Urothelium cell line (cell line): ENCODE data around the gene SPAG4.

ENCODE experiments used
- DNase-seq: peaks from one replicate; pipeline ENCODE4 v3.0.0; 2011; ENCODE audit warnings: low spot score, mixed read lengths
- FAIRE-seq: peaks from 2 replicates; lab custom pipeline; 2011; peaks lifted over from hg19 to GRCh38; lab: Jason Lieb, UNC

Gene SPAG4

DNA sequence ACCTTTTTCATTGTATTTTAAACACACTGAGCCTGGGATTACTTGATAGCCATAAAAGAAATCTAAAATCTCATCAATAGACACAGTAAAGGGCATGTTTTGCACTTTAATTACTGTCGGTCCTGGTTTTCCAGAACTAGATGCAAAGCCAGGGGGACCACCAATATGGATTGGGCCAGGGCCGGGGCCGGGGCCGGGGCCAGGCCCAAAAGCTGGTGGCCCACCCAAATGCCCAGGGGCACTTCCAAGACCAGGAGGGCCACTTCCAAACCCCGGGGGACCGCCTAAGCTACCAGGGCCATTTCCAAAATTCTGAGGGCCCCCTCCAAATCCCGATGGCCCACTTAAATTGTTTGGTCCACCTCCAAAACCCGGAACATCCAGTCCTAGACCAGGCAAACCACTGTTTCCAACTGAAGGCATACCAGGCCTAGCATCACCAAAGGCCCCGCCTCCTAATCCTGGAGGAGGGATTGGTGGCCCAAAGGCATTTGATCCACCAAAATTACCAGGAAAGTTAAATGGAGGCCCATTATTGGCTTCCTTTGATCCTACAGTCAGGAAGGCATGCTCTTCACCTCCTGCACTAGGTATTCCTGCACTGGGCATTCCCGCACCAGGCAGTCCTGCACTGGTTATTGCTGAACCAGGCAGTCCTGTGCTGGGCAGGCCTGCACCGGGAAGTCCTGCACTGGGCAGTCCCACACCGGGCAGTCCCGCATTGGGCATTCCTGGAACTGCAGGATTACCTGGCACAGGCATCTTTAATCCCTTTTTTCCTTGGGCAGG is 37.2 kb downstream of the SPAG4 start:
- no peak for FAIRE-seq
- no peak for DNase-seq

GRCh38 chr20:35653430-35653734 is 37.8 kb downstream of the SPAG4 start:
- DNase-seq (no peak), FAIRE-seq (no peak)

DNA sequence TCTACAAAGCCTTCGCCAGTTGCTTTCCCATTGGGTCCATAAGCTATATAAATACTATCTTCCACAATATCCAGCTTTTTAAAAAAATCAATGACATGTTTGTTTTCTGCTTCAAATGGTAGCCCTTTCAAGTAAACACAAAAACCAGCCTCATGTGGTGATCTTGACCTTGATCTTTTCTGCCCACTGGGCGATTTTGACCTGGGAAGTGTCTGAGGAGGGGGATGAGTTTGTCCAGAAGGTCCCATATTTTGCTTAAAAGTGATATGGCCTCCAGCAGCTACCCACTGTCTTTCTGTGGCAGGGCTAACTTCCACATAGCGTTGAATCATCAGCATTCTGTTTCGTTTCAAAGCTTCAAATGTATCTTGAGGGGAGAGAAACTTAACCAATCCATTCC is 38.3 kb downstream of the SPAG4 start:
- FAIRE-seq = no peak

GRCh38 chr20:35654415-35654814 is 38.8 kb downstream of the SPAG4 start:
- FAIRE-seq (no peak), DNase-seq (no peak)

More for the DNA sequence above, 38.3 kb downstream of the SPAG4 start:
- no peak for DNase-seq

- DNase-seq (no peak), FAIRE-seq (no peak)
Measured at GRCh38 chr20:35657271-35657670, 41.6 kb downstream of the SPAG4 start.

DNA sequence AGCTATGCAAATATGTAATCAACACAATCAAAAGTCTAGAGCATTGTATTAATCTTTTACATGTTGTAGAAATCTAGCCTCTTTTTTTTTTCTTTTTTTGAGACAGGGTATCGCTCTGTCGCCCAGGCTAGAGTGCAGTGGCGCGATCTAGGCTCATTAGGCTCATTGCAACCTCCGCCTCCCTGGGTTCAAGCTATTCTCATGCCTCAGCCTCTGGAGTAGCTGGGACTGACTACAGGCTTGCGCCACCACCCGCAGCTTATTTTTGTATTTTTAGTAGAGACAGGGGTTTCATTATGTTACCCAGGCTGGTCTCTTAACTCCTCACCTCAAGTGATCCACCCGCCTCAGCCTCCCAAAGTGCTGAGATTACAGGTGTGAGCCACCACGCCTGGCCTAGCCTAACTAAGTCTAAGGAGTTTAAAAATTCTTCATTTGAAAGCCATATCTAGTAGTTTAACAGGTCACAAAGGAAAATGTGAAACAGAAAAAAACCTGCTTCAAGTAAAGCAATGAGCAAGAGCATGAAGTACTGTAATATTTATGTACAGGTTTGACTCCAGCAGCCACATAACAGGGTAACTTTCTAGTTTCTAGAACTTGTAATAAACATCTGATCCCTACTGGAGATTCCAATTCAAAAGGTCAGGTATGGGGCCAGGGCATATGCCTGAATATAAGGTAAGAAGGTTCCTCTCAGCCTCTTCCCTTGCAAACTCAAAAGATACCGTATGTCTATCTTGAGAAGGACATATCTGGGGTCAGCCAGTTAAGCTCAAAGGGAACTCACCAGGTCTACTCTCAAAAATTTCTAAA is 44.7 kb downstream of the SPAG4 start:
- DNase-seq (no peak), FAIRE-seq (no peak)

- no peak for FAIRE-seq
- peak; percentile 14 for DNase-seq
Measured at GRCh38 chr20:35661053-35661452, 45.4 kb downstream of the SPAG4 start.

DNA sequence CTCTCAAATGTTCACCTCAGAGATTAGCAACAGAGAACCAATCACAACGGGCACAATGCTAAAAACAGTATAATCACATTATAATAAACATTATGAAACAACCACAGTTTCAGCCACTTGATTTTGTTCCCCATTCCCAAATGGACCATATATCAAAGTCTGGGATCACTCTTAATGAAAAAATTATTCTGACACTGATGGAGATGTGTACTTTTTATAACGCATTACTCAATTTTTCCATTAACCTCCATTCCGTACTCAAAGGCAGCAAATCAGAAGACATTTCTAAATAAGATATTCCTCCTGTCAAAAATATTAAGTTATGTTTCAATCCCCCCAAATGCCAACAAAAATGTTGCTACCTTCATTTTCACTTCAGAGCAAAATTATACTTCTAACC is 46.3 kb downstream of the SPAG4 start:
- DNase-seq (no peak), FAIRE-seq (no peak)

- FAIRE-seq (no peak), DNase-seq (no peak)
Measured at GRCh38 chr20:35662551-35662950, 46.9 kb downstream of the SPAG4 start.

GRCh38 chr20:35663516-35664465 is 48.2 kb downstream of the SPAG4 start:
- FAIRE-seq (no peak), DNase-seq (peak; percentile 31)

- FAIRE-seq (peak; percentile 35), DNase-seq (peak; percentile 99)
Measured at GRCh38 chr20:35664466-35665206, 49.0 kb downstream of the SPAG4 start, which contains the start of the genes CPNE1 and RBM12. Gene CPNE1, minus strand, starts transcription at chr20:35664900. Its CDS starts 31,977 bp downstream, at chr20:35632923. Gene RBM12, minus strand, starts transcription at chr20:35664900. Its CDS starts 9,578 bp downstream, at chr20:35655322.

- DNase-seq (no peak), FAIRE-seq (no peak)
Measured at GRCh38 chr20:35665949-35666288, 50.3 kb downstream of the SPAG4 start.

GRCh38 chr20:35669221-35669620 is 53.6 kb downstream of the SPAG4 start:
- DNase-seq (no peak), FAIRE-seq (no peak)

DNA sequence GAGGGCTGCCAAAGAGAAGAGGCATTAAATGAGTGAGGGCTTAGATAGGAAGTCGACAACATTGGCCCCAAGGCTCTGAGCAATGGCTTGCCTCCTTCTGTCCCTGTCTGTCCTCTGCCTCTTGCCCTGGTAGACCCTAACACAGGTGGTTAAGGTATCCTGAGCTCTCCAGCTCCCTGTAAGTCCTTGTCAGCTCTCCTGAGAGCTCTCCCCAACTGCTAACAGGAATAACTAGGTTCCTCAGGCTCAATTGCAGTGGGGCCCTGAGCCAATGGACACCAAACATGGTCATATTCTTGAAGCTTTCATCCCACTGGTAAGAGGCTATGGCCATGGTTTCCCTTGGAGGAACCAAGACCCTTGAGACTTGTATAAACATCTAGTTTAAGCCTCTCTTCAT is 54.1 kb downstream of the SPAG4 start:
- no peak for DNase-seq
- no peak for FAIRE-seq
